ENCODE results near the gene SHC4. TPM values are rescaled to one million over a fixed set of nuclear protein-coding genes. Genes with fewer than 3 reads are reported as not detected.
"Not testable (repeated sequence)": the region's sequence is repeated elsewhere in the genome, so short reads cannot be mapped to it uniquely, and the experiment has no call there.

Gene SHC4
- total RNA-seq, 1 experiment from 2014 or later: not detected

DNA sequence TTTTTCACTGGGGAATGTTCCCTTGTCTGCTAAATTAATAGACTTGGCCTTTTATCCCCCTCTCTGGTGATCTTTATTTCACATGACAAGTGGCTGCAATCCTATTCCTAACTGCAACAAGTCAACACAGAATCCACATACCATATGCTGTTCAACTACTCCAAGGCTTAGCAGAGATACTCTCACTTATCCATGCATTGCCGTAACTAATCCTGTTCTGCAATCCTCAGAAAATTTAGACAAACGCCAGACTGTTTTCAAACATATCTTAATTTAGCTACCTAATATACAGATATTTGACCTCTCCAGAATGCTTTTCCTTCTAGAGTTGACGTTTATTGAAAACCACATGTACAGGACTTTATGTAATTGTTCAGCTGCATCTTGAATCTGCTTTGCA is 47.9 kb downstream of the SHC4 start:
- BruUV-seq (replicated peaks): no TSS peak
- intact Hi-C loops (cut with micrococcal nuclease; ENCODE audit: unreplicated experiment): no loop called here
- H3K27ac Mint-ChIP-seq (ENCODE audit: unreplicated experiment): no peak overlapping the region
- H3K4me1 Mint-ChIP-seq (ENCODE audit: low read depth, unreplicated experiment): no peaks in the 10 kb centered on the region
- H3K36me3 Mint-ChIP-seq (ENCODE audit: insufficient read depth, unreplicated experiment): no peaks in the 10 kb centered on the region
- H3K36me3 ChIP-seq (ENCODE audit: control insufficient read depth, insufficient read depth, low read length): no peaks in the 10 kb centered on the region
- peaks cover 7% of the 10 kb centered on the region for H3K9me3 Mint-ChIP-seq (ENCODE audit: unreplicated experiment)
- POLR2A ChIA-PET: no interaction called here
- CTCF ChIA-PET: no interaction called here
- H3K4me3 ChIP-seq (ENCODE audit: low read depth, low read length): no peak overlapping the region
- H3K9me3 ChIP-seq: no peaks in the 10 kb centered on the region
- H3K27me3 Mint-ChIP-seq (ENCODE audit: insufficient read depth, unreplicated experiment): peaks cover 8% of the 10 kb centered on the region
- no peaks in the 10 kb centered on the region for H3K4me1 ChIP-seq
- no peaks in the 10 kb centered on the region for H3K27me3 ChIP-seq (replicated peaks; ENCODE audit: control insufficient read depth, insufficient read depth, low read length)
- no peak for DNase-seq
- H3K4me3 Mint-ChIP-seq (ENCODE audit: unreplicated experiment): no peak overlapping the region
- TF ChIP-seq, protein P1, sequence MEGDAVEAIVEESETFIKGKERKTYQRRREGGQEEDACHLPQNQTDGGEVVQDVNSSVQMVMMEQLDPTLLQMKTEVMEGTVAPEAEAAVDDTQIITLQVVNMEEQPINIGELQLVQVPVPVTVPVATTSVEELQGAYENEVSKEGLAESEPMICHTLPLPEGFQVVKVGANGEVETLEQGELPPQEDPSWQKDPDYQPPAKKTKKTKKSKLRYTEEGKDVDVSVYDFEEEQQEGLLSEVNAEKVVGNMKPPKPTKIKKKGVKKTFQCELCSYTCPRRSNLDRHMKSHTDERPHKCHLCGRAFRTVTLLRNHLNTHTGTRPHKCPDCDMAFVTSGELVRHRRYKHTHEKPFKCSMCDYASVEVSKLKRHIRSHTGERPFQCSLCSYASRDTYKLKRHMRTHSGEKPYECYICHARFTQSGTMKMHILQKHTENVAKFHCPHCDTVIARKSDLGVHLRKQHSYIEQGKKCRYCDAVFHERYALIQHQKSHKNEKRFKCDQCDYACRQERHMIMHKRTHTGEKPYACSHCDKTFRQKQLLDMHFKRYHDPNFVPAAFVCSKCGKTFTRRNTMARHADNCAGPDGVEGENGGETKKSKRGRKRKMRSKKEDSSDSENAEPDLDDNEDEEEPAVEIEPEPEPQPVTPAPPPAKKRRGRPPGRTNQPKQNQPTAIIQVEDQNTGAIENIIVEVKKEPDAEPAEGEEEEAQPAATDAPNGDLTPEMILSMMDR (IDR thresholded peaks at IDR 0.05; ENCODE audit: insufficient read depth in 1 of 2, low read depth in 1 of 2, low read length in 1 of 2, severe bottlenecking in 1 of 2, unreplicated experiment in 1 of 2): no peak

DNA sequence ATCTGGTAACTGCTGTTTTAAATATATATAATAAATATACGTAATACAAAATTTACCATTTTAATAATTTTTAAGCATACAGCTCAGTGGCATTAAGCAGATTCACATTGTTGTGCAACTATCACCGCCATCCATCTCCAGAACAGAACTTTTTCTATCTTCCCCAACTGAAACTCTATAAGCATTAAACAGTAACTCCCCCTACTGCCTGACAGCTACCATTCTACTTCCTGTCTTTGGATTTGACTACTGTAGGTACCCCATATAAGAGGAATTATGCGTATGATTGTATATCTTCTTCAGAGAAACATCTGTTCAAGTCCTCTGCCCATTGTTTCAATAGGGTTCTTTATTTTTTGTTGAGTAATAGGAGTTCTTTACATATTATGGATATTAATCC is 49.0 kb downstream of the SHC4 start:
- intact Hi-C loops (cut with micrococcal nuclease; ENCODE audit: unreplicated experiment): no loop called here
- TF ChIP-seq, protein P1 (IDR thresholded peaks at IDR 0.05; ENCODE audit: insufficient read depth in 1 of 2, low read depth in 1 of 2, low read length in 1 of 2, severe bottlenecking in 1 of 2, unreplicated experiment in 1 of 2): no peak
- H3K9me3 Mint-ChIP-seq (ENCODE audit: unreplicated experiment): peaks cover 11% of the 10 kb centered on the region
- H3K27ac Mint-ChIP-seq (ENCODE audit: unreplicated experiment): no peak overlapping the region
- H3K9me3 ChIP-seq: no peaks in the 10 kb centered on the region
- H3K27me3 ChIP-seq (replicated peaks; ENCODE audit: control insufficient read depth, insufficient read depth, low read length): no peaks in the 10 kb centered on the region
- H3K4me3 Mint-ChIP-seq (ENCODE audit: unreplicated experiment): no peak overlapping the region
- no peaks in the 10 kb centered on the region for H3K36me3 ChIP-seq (ENCODE audit: control insufficient read depth, insufficient read depth, low read length)
- H3K27me3 Mint-ChIP-seq (ENCODE audit: insufficient read depth, unreplicated experiment): peaks cover 17% of the 10 kb centered on the region
- no peaks in the 10 kb centered on the region for H3K4me1 Mint-ChIP-seq (ENCODE audit: low read depth, unreplicated experiment)
- no TSS peak for BruUV-seq (replicated peaks)
- CTCF ChIA-PET: interaction anchor here (0.9 to 1.0 kb wide), 2 partner anchors 53 to 61 kb away, joined by 3 to 4 read pairs; no protein-coding TSS in a partner anchor
- no peak overlapping the region for H3K4me3 ChIP-seq (ENCODE audit: low read depth, low read length)
- H3K4me1 ChIP-seq: no peaks in the 10 kb centered on the region
- H3K36me3 Mint-ChIP-seq (ENCODE audit: insufficient read depth, unreplicated experiment): no peaks in the 10 kb centered on the region
- POLR2A ChIA-PET: no interaction called here
- DNase-seq: no peak

DNA sequence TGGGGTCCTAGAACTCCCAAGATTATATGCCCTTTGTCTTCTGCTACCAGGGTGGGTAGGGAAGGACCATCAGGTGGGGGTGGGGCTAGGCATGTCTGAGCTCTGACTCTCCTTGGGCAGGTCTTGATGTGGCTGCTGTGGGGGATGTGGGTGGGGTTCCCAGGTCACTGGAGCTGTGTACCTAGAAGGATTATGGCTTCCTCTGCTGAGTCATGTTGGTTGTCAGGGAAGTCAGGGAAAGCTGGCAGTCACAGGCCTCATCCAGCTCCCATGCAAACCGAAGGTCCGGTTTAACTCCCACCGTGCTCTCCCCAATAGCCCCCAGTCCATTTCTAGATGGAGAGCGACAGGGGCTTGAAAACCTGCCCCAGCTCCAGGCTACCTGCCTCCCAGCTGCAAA is 50.6 kb downstream of the SHC4 start:
- Histone ChIP-seq H3K4me1 (no peaks in the 10 kb centered on the region), H3K4me3 (ENCODE audit: low read depth, low read length) (no peak overlapping the region), H3K9me3 (no peaks in the 10 kb centered on the region), H3K27me3 (replicated peaks; ENCODE audit: control insufficient read depth, insufficient read depth, low read length) (no peaks in the 10 kb centered on the region), H3K36me3 (ENCODE audit: control insufficient read depth, insufficient read depth, low read length) (no peaks in the 10 kb centered on the region)
- H3K36me3 Mint-ChIP-seq (ENCODE audit: insufficient read depth, unreplicated experiment): no peaks in the 10 kb centered on the region
- CTCF ChIA-PET: no interaction called here
- no TSS peak for BruUV-seq (replicated peaks)
- no peak for DNase-seq
- TF ChIP-seq, protein P1 (IDR thresholded peaks at IDR 0.05; ENCODE audit: insufficient read depth in 1 of 2, low read depth in 1 of 2, low read length in 1 of 2, severe bottlenecking in 1 of 2, unreplicated experiment in 1 of 2): no peak
- H3K27ac Mint-ChIP-seq (ENCODE audit: unreplicated experiment): no peak overlapping the region
- intact Hi-C loops (cut with micrococcal nuclease; ENCODE audit: unreplicated experiment): no loop called here
- no peak overlapping the region for H3K4me3 Mint-ChIP-seq (ENCODE audit: unreplicated experiment)
- H3K9me3 Mint-ChIP-seq (ENCODE audit: unreplicated experiment): peaks cover 11% of the 10 kb centered on the region
- no peaks in the 10 kb centered on the region for H3K4me1 Mint-ChIP-seq (ENCODE audit: low read depth, unreplicated experiment)
- H3K27me3 Mint-ChIP-seq (ENCODE audit: insufficient read depth, unreplicated experiment): peaks cover 20% of the 10 kb centered on the region
- POLR2A ChIA-PET: no interaction called here

DNA sequence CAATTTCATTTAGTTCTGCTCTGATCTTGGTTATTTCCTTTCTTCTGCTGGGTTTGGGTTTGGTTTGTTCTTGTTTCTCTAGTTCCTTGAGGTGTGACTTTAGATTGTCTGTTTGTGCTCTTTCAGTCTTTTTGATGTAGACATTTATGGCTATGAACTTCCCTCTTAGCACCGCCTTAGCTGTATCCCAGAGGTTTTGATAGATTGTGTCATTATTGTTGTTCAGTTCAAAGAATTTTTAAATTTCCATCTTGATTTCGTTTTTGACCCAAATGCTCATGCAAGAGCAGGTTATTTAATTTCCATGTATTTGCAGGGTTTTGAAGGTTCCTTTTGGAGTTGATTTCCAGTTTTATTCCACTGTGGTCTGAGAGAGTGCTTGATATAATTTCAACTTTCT is 53.2 kb downstream of the SHC4 start:
- H3K4me1 Mint-ChIP-seq (ENCODE audit: low read depth, unreplicated experiment); H3K4me3 Mint-ChIP-seq (ENCODE audit: unreplicated experiment); DNase-seq; BruUV-seq (replicated peaks); H3K36me3 Mint-ChIP-seq (ENCODE audit: insufficient read depth, unreplicated experiment); H3K4me1 ChIP-seq; POLR2A ChIA-PET; H3K4me3 ChIP-seq (ENCODE audit: low read depth, low read length); H3K27me3 ChIP-seq (replicated peaks; ENCODE audit: control insufficient read depth, insufficient read depth, low read length); intact Hi-C loops (cut with micrococcal nuclease; ENCODE audit: unreplicated experiment); CTCF ChIA-PET; H3K27ac Mint-ChIP-seq (ENCODE audit: unreplicated experiment); H3K36me3 ChIP-seq (ENCODE audit: control insufficient read depth, insufficient read depth, low read length); H3K9me3 ChIP-seq: not testable (repeated sequence)
- Mint-ChIP-seq H3K27me3 (ENCODE audit: insufficient read depth, unreplicated experiment) (peaks cover 20% of the 10 kb centered on the region), H3K9me3 (ENCODE audit: unreplicated experiment) (peaks cover 11% of the 10 kb centered on the region)

DNA sequence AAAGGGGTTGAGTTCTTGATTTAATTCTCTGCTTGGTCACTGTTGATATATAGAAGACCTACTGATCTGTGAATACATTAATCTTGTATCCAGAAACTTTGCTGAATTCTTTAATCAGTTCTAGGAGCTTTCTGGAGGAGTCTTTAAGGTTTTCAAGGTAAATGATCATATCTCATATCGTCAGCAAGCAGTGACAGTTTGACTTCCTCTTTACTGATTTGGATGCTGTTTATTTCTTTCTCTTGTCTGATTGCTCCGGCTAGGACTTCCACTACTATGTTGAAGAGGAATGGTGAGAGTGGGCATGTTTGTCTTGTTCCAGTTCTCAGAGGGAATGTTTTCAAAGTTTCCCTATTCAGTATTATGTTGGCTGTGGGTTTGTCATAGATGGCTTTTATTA is 54.4 kb downstream of the SHC4 start:
- CTCF ChIA-PET; H3K36me3 Mint-ChIP-seq (ENCODE audit: insufficient read depth, unreplicated experiment); H3K4me1 Mint-ChIP-seq (ENCODE audit: low read depth, unreplicated experiment); H3K27me3 ChIP-seq (replicated peaks; ENCODE audit: control insufficient read depth, insufficient read depth, low read length); H3K27ac Mint-ChIP-seq (ENCODE audit: unreplicated experiment); intact Hi-C loops (cut with micrococcal nuclease; ENCODE audit: unreplicated experiment); H3K4me3 ChIP-seq (ENCODE audit: low read depth, low read length); DNase-seq; H3K36me3 ChIP-seq (ENCODE audit: control insufficient read depth, insufficient read depth, low read length); H3K9me3 ChIP-seq; BruUV-seq (replicated peaks); H3K4me3 Mint-ChIP-seq (ENCODE audit: unreplicated experiment); H3K4me1 ChIP-seq; POLR2A ChIA-PET: not testable (repeated sequence)
- peaks cover 20% of the 10 kb centered on the region for H3K27me3 Mint-ChIP-seq (ENCODE audit: insufficient read depth, unreplicated experiment)
- H3K9me3 Mint-ChIP-seq (ENCODE audit: unreplicated experiment): peaks cover 11% of the 10 kb centered on the region
